PC-9 (cell line): ENCODE measurements around the gene RPL37.
"Not testable (repeated sequence)": the region's sequence is repeated elsewhere in the genome, so short reads cannot be mapped to it uniquely, and the experiment has no call there.

Experiments
- CTCF ChIP-seq: fragments of 200-600 bp; sonication (generic); conservative IDR thresholded peaks from 2 replicates; pipeline ENCODE4 v1.6.1; 2017; ENCODE audit warnings: mixed run types, antibody characterized with exemption, mild to moderate bottlenecking, moderate library complexity
- EZH2 ChIP-seq: fragments of 200-600 bp; sonication (generic); IDR thresholded peaks from 2 replicates; pipeline ENCODE4 v1.8.0; 2017; ENCODE audit warnings: antibody characterized with exemption, low read depth

GRCh38 chr5:40794340-40794739 lies 40.7 kb downstream of the RPL37 start:
- not testable (repeated sequence) for TF ChIP-seq CTCF, EZH2
